Transverse colon (tissue), 4 donors: ENCODE measurements around the gene PDE4D.

Source experiments
- EP300 ChIP-seq: sonication (generic); formaldehyde crosslinking; IDR thresholded peaks from one replicate; pipeline ENCODE4 v1.6.1; 2017; ENCODE audit warnings: antibody characterized with exemption, low read depth
- POLR2A ChIP-seq: fragments of 450-650 bp; IDR thresholded peaks from one replicate; pipeline ENCODE4 v1.6.1; 2016; ENCODE audit warnings: antibody characterized with exemption, mild to moderate bottlenecking, moderate library complexity
- POLR2AphosphoS5 ChIP-seq, 3 donors: sonication (generic); formaldehyde crosslinking; IDR thresholded peaks; one replicate each; pipeline ENCODE4 v1.6.1; 2016; ENCODE audit warnings: antibody characterized with exemption in 3 of 3
- TF ChIP-seq, protein P1 (sequence below), 5 experiments: fragments of 200-600 bp in 3 of 5; fragments of 450-650 bp in 2 of 5; sonication (generic) in 3 of 5; IDR thresholded peaks; 1 replicate in 2 of 5; 2 replicates in 3 of 5; pipeline ENCODE4 v1.5.1; 2016 to 2017; ENCODE audit warnings: antibody characterized with exemption in 5 of 5, inconsistent platforms in 3 of 5, mild to moderate bottlenecking in 2 of 5, moderate library complexity in 1 of 5

DNA sequence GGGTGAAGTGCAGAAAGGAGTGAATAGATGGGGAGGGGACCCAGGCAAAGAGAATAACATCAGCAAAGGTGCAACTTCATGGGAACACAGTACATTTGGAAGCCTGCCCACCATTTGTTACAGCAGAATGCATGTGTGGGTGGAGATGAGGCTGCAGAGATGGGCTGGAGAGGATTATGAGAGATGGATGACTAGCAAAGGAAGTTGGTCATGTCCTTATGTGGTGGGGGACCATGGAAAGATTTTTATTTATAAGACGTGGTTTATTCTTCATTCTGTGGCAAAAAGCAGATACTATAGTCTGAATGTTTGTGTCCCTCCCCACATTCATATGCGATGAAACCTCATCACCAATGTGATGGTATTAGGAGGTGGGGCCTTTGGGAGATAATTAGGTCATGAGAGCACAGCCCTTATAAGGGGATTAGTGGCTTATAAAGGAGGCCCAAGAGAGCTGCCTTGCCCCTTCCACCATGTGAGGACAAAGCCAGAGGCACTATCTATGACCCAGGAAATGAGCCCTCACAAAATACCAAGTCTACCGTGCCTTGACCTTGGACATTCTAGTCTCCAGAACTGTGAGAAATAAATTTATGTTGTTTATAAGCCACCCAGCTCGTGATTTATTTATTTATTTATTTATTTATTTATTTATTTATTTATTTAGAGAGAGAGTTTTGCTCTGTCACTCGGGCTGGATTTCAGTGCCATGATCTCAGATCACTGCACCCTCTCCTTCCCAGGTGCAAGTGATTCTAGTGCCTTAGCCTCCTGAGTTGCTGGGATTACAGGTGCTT lies 827.0 kb downstream of the PDE4D start:
- TF ChIP-seq, protein P1, sequence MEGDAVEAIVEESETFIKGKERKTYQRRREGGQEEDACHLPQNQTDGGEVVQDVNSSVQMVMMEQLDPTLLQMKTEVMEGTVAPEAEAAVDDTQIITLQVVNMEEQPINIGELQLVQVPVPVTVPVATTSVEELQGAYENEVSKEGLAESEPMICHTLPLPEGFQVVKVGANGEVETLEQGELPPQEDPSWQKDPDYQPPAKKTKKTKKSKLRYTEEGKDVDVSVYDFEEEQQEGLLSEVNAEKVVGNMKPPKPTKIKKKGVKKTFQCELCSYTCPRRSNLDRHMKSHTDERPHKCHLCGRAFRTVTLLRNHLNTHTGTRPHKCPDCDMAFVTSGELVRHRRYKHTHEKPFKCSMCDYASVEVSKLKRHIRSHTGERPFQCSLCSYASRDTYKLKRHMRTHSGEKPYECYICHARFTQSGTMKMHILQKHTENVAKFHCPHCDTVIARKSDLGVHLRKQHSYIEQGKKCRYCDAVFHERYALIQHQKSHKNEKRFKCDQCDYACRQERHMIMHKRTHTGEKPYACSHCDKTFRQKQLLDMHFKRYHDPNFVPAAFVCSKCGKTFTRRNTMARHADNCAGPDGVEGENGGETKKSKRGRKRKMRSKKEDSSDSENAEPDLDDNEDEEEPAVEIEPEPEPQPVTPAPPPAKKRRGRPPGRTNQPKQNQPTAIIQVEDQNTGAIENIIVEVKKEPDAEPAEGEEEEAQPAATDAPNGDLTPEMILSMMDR (IDR thresholded peaks at IDR 0.05) = no peak
- no peak for TF ChIP-seq POLR2A
- no peak for TF ChIP-seq EP300
- no peak for TF ChIP-seq POLR2AphosphoS5 (IDR thresholded peaks at IDR 0.05)
